KMS-11 (cell line): Measurements from ENCODE around the gene OR56B4.

ENCODE experiments used
- H2AFZ ChIP-seq: fragments of 200-600 bp; sonication (generic); 2 replicates; pipeline ENCODE4 v1.6.1; 2016; ENCODE audit warnings: antibody characterized with exemption, mixed run types, low read depth
- H3K27ac ChIP-seq: fragments of 200-600 bp; sonication (generic); 2 replicates; pipeline ENCODE4 v1.6.1; 2016; ENCODE audit warnings: mild to moderate bottlenecking, mixed run types
- H3K27me3 ChIP-seq: fragments of 200-600 bp; sonication (generic); 2 replicates; pipeline ENCODE4 v1.6.1; 2017; ENCODE audit warnings: mild to moderate bottlenecking, low read depth, mixed run types, moderate library complexity; ENCODE audit not compliant: insufficient read depth
- H3K36me3 ChIP-seq: fragments of 200-600 bp; sonication (generic); 2 replicates; pipeline ENCODE4 v1.6.1; 2017; ENCODE audit warnings: mild to moderate bottlenecking, mixed run types; ENCODE audit not compliant: insufficient read depth
- H3K4me1 ChIP-seq: fragments of 200-600 bp; sonication (generic); 2 replicates; pipeline ENCODE4 v1.6.1; 2016; ENCODE audit warnings: mild to moderate bottlenecking, low read depth, mixed run types; ENCODE audit not compliant: poor library complexity, severe bottlenecking
- H3K4me2 ChIP-seq: fragments of 200-600 bp; sonication (generic); 2 replicates; pipeline ENCODE4 v1.7.0; 2016; ENCODE audit warnings: mild to moderate bottlenecking, mixed run types
- H3K4me3 ChIP-seq: fragments of 200-600 bp; sonication (generic); IDR thresholded peaks from 2 replicates; pipeline ENCODE4 v1.6.1; 2017; ENCODE audit warnings: low read depth, low read length, mixed read lengths; ENCODE audit not compliant: insufficient read depth
- H3K79me2 ChIP-seq: fragments of 200-600 bp; sonication (generic); 2 replicates; pipeline ENCODE4 v1.6.1; 2016; ENCODE audit warnings: low read depth, mixed run types; ENCODE audit not compliant: insufficient read depth
- H3K9ac ChIP-seq: fragments of 200-600 bp; sonication (generic); 2 replicates; pipeline ENCODE4 v1.6.1; 2016; ENCODE audit warnings: mild to moderate bottlenecking, mixed run types
- H4K20me1 ChIP-seq: fragments of 200-600 bp; sonication (generic); 2 replicates; pipeline ENCODE4 v1.6.1; 2016; ENCODE audit warnings: mild to moderate bottlenecking, mixed run types; ENCODE audit not compliant: insufficient read depth
- CTCF ChIP-seq: fragments of 200-600 bp; sonication (generic); conservative IDR thresholded peaks from 2 replicates; pipeline ENCODE4 v1.6.1; 2017; ENCODE audit warnings: low read depth, mild to moderate bottlenecking, antibody characterized with exemption, low read length, moderate library complexity, mixed read lengths

OR56B4 gene

GRCh38 chr11:6110011-6110410, 2.5 kb downstream of the OR56B4 start:
- no peak overlapping the region for H2AFZ ChIP-seq
- H3K36me3 ChIP-seq = no peaks in the 10 kb centered on the region
- no peaks in the 10 kb centered on the region for H3K79me2 ChIP-seq
- no peaks in the 10 kb centered on the region for H4K20me1 ChIP-seq
- H3K4me1 ChIP-seq = no peaks in the 10 kb centered on the region
- no peak overlapping the region for H3K4me3 ChIP-seq
- H3K27me3 ChIP-seq = no peaks in the 10 kb centered on the region
- H3K9ac ChIP-seq = no peak overlapping the region
- no peak overlapping the region for H3K27ac ChIP-seq
- no peak for TF ChIP-seq CTCF
- no peak overlapping the region for H3K4me2 ChIP-seq

- Histone ChIP-seq H3K79me2 (no peaks in the 10 kb centered on the region), H3K27me3 (no peaks in the 10 kb centered on the region), H2AFZ (no peak overlapping the region), H3K9ac (no peak overlapping the region), H3K4me3 (no peak overlapping the region), H3K36me3 (no peaks in the 10 kb centered on the region), H3K4me2 (no peak overlapping the region), H3K4me1 (no peaks in the 10 kb centered on the region), H3K27ac (no peak overlapping the region), H4K20me1 (no peaks in the 10 kb centered on the region)
- TF ChIP-seq CTCF = no peak
Measured at GRCh38 chr11:6111673-6112072, 4.2 kb downstream of the OR56B4 start.

- no peaks in the 10 kb centered on the region for H3K36me3 ChIP-seq
Measured at GRCh38 chr11:6116638-6117037, 9.2 kb downstream of the OR56B4 start.

GRCh38 chr11:6124245-6124644, 16.8 kb downstream of the OR56B4 start:
- H3K36me3 ChIP-seq = no peaks in the 10 kb centered on the region
- H3K27ac ChIP-seq = no peak overlapping the region
- no peak overlapping the region for H2AFZ ChIP-seq
- no peaks in the 10 kb centered on the region for H3K27me3 ChIP-seq
- no peaks in the 10 kb centered on the region for H3K4me1 ChIP-seq
- H3K4me2 ChIP-seq = no peak overlapping the region
- no peak overlapping the region for H3K4me3 ChIP-seq
- TF ChIP-seq CTCF = no peak
- H3K79me2 ChIP-seq = no peaks in the 10 kb centered on the region
- H3K9ac ChIP-seq = no peak overlapping the region
- H4K20me1 ChIP-seq = no peaks in the 10 kb centered on the region

More at GRCh38 chr11:6116638-6117037, 9.2 kb downstream of the OR56B4 start:
- Histone ChIP-seq H3K27ac (no peak overlapping the region), H3K4me2 (no peak overlapping the region), H4K20me1 (no peaks in the 10 kb centered on the region), H3K4me1 (no peaks in the 10 kb centered on the region), H3K9ac (no peak overlapping the region), H3K27me3 (no peaks in the 10 kb centered on the region), H2AFZ (no peak overlapping the region), H3K4me3 (no peak overlapping the region), H3K79me2 (no peaks in the 10 kb centered on the region)
- TF ChIP-seq CTCF = no peak
